Activated T-cell treated with anti-CD3 and anti-CD28 coated beads for 48 hours (primary cell): ENCODE results near the gene GSTK1.

Experiments
- DNase-seq: peaks from one replicate; pipeline ENCODE4 v3.0.0-alpha.2; 2020; ENCODE audit warnings: low read depth

The GSTK1 gene

DNA sequence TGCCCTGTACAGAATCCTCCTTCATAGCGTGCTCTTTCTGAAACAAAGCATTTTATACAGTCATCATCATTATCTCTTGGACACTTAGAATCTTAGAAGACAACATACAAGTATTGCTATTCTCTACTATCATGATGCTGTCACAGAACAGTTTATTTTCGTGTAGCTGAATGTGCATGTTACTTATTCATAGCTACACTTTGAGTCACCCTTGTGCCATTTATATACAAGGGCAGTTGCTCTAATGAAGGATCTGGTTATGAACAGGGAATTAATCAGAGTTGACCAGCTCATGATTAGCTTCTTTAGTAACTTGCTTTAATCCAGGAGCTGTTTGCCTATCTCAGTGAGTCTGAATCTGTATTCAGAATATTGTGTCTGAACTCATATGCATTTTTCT lies 36.1 kb downstream of the GSTK1 start:
- DNase-seq = no peak

DNA sequence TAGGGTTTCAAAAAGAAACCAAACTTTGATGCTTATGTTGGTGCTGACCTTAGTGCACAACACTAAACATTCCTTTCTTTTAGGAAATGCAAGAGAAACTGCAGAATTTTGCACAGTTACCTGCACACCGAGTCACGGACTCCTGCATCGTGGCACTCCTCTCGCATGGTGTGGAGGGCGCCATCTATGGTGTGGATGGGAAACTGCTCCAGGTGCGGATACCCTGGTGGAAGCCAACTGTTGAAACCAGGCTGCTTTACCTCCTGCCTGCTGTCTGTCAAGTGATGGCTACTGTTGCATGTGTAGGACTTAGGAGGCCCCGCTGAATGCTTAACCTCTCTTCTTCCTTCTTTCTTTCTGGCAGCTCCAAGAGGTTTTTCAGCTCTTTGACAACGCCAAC lies 36.6 kb downstream of the GSTK1 start:
- DNase-seq = peak; percentile 46

DNA sequence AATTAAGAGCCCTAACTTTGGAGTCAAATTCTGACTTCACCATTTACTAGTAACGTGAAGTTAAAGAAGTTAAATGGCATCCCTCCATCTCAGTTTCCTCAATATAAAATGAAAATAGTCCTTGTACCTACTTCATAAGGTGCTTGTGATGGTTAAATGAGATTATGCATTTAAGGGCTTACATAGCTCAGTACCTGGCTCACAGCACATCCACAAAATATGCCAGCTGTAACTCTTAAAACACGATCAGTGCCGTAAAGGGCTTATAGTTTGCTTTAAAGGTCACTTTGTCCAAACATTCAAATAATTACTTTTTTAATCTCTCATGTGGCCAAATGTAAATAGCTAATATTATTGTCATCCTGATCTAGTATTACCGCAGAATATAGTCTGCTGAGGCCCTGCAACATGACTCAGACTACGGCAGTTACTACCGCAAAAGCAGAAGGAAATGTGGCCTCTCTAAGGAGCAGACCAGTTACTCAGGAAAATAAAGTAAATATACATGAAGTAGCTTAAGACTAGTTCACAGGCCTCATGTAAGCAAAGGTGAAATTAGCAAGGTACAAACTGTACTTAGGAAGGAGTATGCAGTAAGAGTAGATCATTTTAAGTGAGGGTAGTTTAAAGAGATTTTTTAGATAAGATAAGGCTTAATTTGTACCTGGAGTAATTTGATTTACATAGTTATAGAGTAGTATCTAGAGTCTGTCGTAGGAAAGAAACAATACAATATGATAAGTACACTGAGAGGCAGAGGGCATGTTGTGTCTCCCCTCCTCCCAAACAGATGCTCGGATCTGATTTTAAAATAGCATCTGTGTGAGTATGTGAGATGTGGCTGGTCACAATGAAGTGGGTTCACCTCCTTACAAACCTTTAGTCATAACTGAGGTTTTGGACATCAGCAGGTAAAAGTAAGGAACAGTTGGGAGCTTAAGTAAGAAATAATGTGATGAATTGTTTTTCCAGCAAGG lies 38.0 kb downstream of the GSTK1 start:
- DNase-seq = no peak

DNA sequence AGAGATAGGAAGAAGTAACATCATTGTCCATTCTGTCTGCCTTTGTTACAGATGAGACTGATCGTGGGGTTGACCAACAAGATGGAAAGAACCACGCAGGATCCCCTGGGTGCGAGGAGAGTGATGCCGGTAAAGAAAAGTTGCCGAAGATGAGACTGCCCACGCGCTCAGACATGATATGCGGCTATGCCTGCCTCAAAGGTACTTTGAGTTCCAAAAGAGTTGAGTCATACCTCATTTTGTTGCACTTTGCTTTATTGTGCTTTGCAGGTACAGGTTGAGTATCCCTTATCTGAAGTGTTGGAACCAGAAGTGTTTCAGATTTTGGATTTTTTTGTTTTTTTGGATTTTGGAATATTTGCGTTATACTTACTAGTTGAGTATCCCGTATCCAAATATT lies 40.5 kb downstream of the GSTK1 start:
- DNase-seq = no peak

DNA sequence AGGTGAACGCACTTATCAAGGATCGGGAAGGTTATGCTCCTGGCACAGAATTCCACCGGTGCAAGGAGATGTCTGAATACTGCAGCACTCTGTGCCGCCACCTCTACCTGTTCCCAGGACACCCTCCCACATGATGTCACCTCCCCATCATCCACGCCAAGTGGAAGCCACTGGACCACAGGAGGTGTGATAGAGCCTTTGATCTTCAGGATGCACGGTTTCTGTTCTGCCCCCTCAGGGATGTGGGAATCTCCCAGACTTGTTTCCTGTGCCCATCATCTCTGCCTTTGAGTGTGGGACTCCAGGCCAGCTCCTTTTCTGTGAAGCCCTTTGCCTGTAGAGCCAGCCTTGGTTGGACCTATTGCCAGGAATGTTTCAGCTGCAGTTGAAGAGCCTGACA lies 41.7 kb downstream of the GSTK1 start:
- no peak for DNase-seq

DNA sequence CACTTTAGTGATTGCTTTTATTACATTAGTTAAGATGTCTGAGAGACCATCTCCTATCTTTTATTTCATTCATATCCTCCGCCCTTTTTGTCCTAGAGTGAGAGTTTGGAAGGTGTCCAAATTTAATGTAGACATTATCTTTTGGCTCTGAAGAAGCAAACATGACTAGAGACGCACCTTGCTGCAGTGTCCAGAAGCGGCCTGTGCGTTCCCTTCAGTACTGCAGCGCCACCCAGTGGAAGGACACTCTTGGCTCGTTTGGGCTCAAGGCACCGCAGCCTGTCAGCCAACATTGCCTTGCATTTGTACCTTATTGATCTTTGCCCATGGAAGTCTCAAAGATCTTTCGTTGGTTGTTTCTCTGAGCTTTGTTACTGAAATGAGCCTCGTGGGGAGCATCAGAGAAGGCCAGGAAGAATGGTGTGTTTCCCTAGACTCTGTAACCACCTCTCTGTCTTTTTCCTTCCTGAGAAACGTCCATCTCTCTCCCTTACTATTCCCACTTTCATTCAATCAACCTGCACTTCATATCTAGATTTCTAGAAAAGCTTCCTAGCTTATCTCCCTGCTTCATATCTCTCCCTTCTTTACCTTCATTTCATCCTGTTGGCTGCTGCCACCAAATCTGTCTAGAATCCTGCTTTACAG lies 42.3 kb downstream of the GSTK1 start:
- DNase-seq = peak; percentile 66

DNA sequence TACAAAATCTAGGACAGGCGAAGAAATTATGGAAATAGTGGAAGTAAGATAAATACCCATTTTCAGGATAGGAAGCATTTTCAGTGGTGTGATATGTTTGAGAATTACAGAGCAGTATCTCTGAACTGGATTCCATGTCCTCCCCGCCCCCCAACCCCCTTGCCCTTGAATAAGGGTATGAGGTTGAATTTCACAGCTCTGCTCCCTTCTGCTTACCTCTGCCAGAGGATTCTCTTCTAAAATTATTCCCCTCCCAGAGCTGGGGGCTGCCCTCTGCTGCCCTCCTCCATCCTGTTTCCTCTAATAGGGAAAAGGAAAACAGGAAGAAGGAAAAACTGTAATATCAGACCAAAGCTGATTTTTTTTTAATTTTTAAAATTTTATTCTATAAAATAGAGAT lies 45.4 kb downstream of the GSTK1 start:
- no peak for DNase-seq

DNA sequence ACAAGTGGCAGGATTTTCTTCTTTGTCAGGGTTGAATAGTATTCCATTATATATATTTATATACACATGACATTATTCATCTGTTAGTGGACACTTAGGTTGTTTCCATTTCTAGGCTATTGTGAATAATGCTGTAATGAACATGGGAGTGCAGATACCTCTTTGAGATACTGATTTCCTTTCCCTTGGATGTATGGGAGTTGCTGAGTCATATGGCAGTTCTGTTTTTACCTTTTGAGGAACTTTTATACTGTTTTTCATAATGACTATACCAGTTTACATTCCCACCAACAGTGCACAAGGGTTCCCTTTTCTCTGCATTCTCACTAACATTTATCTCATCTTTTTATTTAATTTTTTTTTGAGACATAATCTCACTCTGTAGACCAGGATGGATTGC lies 50.9 kb downstream of the GSTK1 start:
- DNase-seq = no peak

DNA sequence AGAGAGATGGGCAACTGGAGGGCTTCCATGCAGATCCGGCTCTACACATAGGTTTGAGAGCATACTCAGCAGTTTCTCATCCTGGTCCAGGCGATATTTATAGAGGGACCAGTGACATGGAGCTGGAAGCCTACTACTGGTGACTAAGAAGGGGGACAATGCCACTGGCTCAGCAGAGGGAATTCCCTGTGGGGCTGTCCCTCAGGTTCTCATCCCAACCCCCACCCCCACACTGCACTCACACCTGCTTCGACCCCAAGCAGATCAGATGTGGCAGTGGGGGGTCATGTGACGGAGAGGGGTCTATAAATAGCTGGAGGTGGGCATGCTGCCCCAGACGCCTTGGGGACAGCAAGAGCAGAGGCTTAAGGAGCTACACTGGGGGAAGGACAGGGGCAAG lies 52.5 kb downstream of the GSTK1 start, which contains the start of gene CLCN1:
Gene CLCN1, plus strand, starts transcription at position 336 of the 400 bp plus-strand sequence. CDS start 102 bp downstream, outside the sequence.
- no peak for DNase-seq

DNA sequence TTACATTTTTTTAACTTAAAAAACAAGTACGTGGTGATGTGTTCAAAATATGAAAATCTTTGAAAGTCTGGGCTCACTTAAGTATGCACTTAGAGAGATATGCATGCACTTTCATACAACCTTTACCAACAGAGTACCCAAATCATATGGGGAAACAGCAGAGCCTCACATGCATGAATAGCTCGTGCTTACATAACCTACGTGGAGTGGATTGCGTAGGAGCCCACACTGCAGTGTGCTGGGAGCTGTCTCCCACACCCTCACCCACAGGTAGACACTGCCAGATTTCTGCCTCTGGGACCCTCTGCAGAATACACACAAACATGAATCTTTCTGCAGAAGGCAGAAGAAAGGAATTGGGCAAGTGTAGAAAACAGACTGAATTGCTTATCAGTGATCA lies 53.3 kb downstream of the GSTK1 start:
- DNase-seq = no peak

DNA sequence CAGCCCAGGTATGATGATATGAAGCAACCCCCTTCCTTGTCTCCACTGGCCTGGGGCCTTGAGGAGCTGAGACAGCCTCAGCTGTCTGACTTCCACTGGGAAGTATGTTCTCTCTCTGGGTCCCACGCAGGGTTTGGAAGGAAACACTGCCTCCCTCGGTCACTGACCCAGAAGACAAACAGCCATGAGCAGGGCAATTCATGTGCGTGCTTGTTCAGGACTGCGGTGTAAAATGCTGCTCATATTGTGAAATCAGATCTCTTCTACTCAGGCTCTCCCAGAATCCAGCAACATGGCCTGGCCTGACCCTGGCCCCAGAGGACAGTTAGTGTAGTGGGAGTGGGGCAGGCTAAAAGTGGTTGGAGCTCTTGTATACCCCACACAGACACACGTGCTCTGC lies 55.4 kb downstream of the GSTK1 start:
- DNase-seq = no peak
